Loucy (cell line): ENCODE measurements around the gene PHOSPHO1.

Source experiments
- H2AFZ ChIP-seq: fragments of 200-600 bp; sonication (generic); 2 replicates; pipeline ENCODE4 v1.6.0; 2016; ENCODE audit warnings: antibody characterized with exemption, mild to moderate bottlenecking, low read length, moderate library complexity
- H3F3A ChIP-seq: fragments of 200-600 bp; 2 replicates; pipeline ENCODE4 v1.6.0; 2016; ENCODE audit warnings: antibody characterized with exemption, low read depth, mild to moderate bottlenecking
- H3K27me3 ChIP-seq: fragments of 200-600 bp; sonication (generic); 2 replicates; pipeline ENCODE4 v1.6.1; 2014; ENCODE audit warnings: low read length, mild to moderate bottlenecking; ENCODE audit not compliant: insufficient read depth, poor library complexity, severe bottlenecking
- H3K36me3 ChIP-seq: fragments of 200-600 bp; sonication (generic); 2 replicates; pipeline ENCODE4 v1.6.1; 2016; ENCODE audit warnings: low read length; ENCODE audit not compliant: insufficient read depth
- H3K4me1 ChIP-seq: fragments of 200-600 bp; sonication (generic); 2 replicates; pipeline ENCODE4 v1.5.1; 2014; ENCODE audit warnings: low read length, mild to moderate bottlenecking; ENCODE audit not compliant: insufficient read depth, poor library complexity, severe bottlenecking
- H3K4me2 ChIP-seq: fragments of 200-600 bp; sonication (generic); 2 replicates; pipeline ENCODE4 v1.6.0; 2014; ENCODE audit warnings: antibody characterized with exemption, low read length, low read depth, mild to moderate bottlenecking; ENCODE audit not compliant: poor library complexity, severe bottlenecking
- H3K4me3 ChIP-seq: fragments of 200-600 bp; sonication (generic); 2 replicates; pipeline ENCODE4 v1.5.1; 2014; ENCODE audit warnings: low read length, mild to moderate bottlenecking, mixed read lengths; ENCODE audit not compliant: poor library complexity, severe bottlenecking
- H3K79me2 ChIP-seq: fragments of 200-600 bp; sonication (generic); 2 replicates; pipeline ENCODE4 v1.6.1; 2014; ENCODE audit warnings: low read length; ENCODE audit not compliant: insufficient read depth
- H3K9ac ChIP-seq: fragments of 200-600 bp; sonication (generic); 2 replicates; pipeline ENCODE4 v1.6.0; 2014; ENCODE audit warnings: mild to moderate bottlenecking, low read depth, low read length, moderate library complexity; ENCODE audit not compliant: poor library complexity, severe bottlenecking
- H3K9me2 ChIP-seq: fragments of 200-600 bp; sonication (generic); replicated peaks from 2 replicates; pipeline ENCODE4 v1.6.1; 2016; ENCODE audit warnings: low read depth, low read length, mixed read lengths
- H3K9me3 ChIP-seq: fragments of 200-600 bp; sonication (generic); 2 replicates; pipeline ENCODE4 v1.6.1; 2014; ENCODE audit warnings: mild to moderate bottlenecking, antibody characterized with exemption, low read length, low read depth; ENCODE audit not compliant: insufficient read depth
- H4K20me1 ChIP-seq: fragments of 200-600 bp; sonication (generic); 2 replicates; pipeline ENCODE4 v1.6.0; 2014; ENCODE audit warnings: antibody characterized with exemption, low read length, mild to moderate bottlenecking; ENCODE audit not compliant: insufficient read depth, poor library complexity, severe bottlenecking
- EZH2phosphoT487 ChIP-seq: fragments of 200-600 bp; IDR thresholded peaks from 2 replicates; pipeline ENCODE4 v1.6.1; 2018; ENCODE audit warnings: antibody characterized with exemption, mild to moderate bottlenecking, moderate library complexity, borderline replicate concordance
- TF ChIP-seq, protein P1 (sequence below): fragments of 200-600 bp; sonication (generic); conservative IDR thresholded peaks from 2 replicates; pipeline ENCODE4 v1.5.1; 2014; ENCODE audit warnings: mild to moderate bottlenecking, antibody characterized with exemption, low read length

The PHOSPHO1 gene

DNA sequence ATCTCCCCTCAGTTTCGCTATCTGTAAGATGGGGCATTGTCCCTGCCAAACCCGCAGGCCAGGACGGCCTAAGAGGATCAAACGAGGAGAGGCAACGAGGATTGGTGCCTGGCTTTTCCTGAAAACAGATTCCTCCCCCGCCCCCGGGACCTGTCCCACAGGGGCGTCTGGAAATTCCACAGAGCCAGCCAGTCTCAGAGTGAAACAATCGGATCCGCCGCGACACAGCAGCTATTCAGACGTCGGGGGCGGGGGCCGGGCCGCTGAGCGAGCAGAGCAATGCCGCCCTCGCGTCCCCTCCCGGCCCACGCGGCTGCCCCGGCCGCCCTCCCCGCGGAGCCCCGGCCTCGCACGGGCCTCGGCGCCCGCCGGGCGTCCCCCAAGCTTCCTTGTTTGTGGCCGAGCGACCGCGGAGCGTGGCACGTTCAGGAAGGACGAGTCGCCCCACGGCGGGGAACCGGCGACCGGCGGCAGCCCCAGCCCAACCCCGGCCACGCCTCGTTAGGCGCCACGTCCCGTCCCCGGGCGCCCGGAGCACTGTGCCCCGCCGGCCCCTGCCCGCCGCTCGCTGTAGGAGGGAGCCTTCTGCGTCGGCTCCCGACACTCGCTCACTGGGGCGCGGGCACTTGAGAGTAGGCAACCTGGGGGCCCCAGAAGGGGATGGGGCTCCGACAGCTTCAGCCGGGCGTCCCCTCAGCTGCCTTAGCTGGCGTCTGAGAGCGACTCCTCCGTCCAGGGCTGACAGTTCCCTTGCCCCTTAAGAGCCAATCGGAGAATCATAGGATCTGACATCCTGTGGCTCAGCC lies 29.6 kb upstream of the PHOSPHO1 start:
- H3F3A ChIP-seq = no peaks in the 10 kb centered on the region
- H4K20me1 ChIP-seq = no peaks in the 10 kb centered on the region
- H3K27me3 ChIP-seq = no peaks in the 10 kb centered on the region
- peaks cover 6% of the 10 kb centered on the region for H3K4me1 ChIP-seq
- no peaks in the 10 kb centered on the region for H3K79me2 ChIP-seq
- H3K36me3 ChIP-seq = no peaks in the 10 kb centered on the region
- H3K4me2 ChIP-seq = peak overlapping the region; percentile 64
- H3K4me3 ChIP-seq = peak overlapping the region; percentile 71
- H3K9me2 ChIP-seq = no peaks in the 10 kb centered on the region
- no peak for TF ChIP-seq EZH2phosphoT487
- TF ChIP-seq, protein P1, sequence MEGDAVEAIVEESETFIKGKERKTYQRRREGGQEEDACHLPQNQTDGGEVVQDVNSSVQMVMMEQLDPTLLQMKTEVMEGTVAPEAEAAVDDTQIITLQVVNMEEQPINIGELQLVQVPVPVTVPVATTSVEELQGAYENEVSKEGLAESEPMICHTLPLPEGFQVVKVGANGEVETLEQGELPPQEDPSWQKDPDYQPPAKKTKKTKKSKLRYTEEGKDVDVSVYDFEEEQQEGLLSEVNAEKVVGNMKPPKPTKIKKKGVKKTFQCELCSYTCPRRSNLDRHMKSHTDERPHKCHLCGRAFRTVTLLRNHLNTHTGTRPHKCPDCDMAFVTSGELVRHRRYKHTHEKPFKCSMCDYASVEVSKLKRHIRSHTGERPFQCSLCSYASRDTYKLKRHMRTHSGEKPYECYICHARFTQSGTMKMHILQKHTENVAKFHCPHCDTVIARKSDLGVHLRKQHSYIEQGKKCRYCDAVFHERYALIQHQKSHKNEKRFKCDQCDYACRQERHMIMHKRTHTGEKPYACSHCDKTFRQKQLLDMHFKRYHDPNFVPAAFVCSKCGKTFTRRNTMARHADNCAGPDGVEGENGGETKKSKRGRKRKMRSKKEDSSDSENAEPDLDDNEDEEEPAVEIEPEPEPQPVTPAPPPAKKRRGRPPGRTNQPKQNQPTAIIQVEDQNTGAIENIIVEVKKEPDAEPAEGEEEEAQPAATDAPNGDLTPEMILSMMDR = no peak
- H3K9me3 ChIP-seq = no peaks in the 10 kb centered on the region
- peak overlapping the region; percentile 56 for H3K9ac ChIP-seq
- H2AFZ ChIP-seq = peak overlapping the region; percentile 65

DNA sequence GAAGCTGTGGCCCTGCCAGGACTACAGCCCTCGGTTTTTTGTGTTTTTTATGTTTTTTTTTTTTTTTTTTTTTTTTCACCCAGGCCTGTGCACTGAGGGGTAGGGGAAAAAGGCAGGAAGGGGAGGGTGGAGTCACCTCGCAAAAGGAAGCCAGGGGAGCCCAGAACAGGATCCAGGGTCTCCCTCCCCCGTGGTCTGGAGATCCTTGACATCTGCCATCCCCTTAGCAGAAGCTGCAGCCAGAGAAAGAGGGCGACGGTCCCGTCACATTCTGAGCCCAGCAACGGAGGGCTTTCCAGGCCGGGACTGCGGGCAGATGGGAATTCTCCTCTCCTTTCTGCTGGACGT lies 29.1 kb upstream of the PHOSPHO1 start:
- no peaks in the 10 kb centered on the region for H3K9me3 ChIP-seq
- H3F3A ChIP-seq = no peaks in the 10 kb centered on the region
- H3K36me3 ChIP-seq = no peaks in the 10 kb centered on the region
- no peaks in the 10 kb centered on the region for H3K27me3 ChIP-seq
- peak overlapping the region; percentile 56 for H3K9ac ChIP-seq
- TF ChIP-seq, protein P1 = no peak
- TF ChIP-seq EZH2phosphoT487 = no peak
- peaks cover 6% of the 10 kb centered on the region for H3K4me1 ChIP-seq
- no peaks in the 10 kb centered on the region for H3K9me2 ChIP-seq
- no peaks in the 10 kb centered on the region for H4K20me1 ChIP-seq
- peak overlapping the region; percentile 71 for H3K4me3 ChIP-seq
- peak overlapping the region; percentile 64 for H3K4me2 ChIP-seq
- H3K79me2 ChIP-seq = no peaks in the 10 kb centered on the region
- H2AFZ ChIP-seq = peak overlapping the region; percentile 65

- Histone ChIP-seq H3K79me2 (no peaks in the 10 kb centered on the region), H3K36me3 (no peaks in the 10 kb centered on the region), H3K9me3 (no peaks in the 10 kb centered on the region), H3F3A (no peaks in the 10 kb centered on the region), H3K9me2 (no peaks in the 10 kb centered on the region), H3K4me3 (no peak overlapping the region), H3K4me2 (no peak overlapping the region), H4K20me1 (no peaks in the 10 kb centered on the region), H2AFZ (no peak overlapping the region), H3K27me3 (no peaks in the 10 kb centered on the region), H3K4me1 (peaks cover 6% of the 10 kb centered on the region), H3K9ac (no peak overlapping the region)
- no peak for TF ChIP-seq EZH2phosphoT487
- TF ChIP-seq, protein P1 = no peak
Measured at GRCh38 chr17:49258394-49258793, 27.8 kb upstream of the PHOSPHO1 start.
